OCI-LY7 (cell line): ENCODE results near the gene YLPM1. TPM values are rescaled to one million over a fixed set of nuclear protein-coding genes. Genes with fewer than 3 reads are reported as not detected.

Source experiments
- BruUV-seq: library from RNA; stranded (reverse); fragments of 400-500 nt; replicated peaks from 2 replicates; lab custom pipeline; 2021; lab: Mats Ljungman, UMichigan
- CTCF ChIA-PET: fragments of 300-600 bp; sonication (Branson Sonifier 250); formaldehyde crosslinking; loops from one replicate; lab custom pipeline; 2022; ENCODE audit warnings: antibody characterized with exemption; ENCODE audit not compliant: unreplicated experiment; lab: Charles Lee
- POLR2A ChIA-PET: fragments of 300-600 bp; sonication (Branson Sonifier 250); formaldehyde crosslinking; loops from one replicate; lab custom pipeline; 2022; ENCODE audit warnings: antibody characterized with exemption; lab: Charles Lee
- DNase-seq: peaks from one replicate; pipeline ENCODE4 v3.0.0-alpha.2; 2015; ENCODE audit warnings: low spot score
- H2AFZ ChIP-seq: fragments of 200-600 bp; sonication (generic), shearing (Covaris generic); 2 replicates; pipeline ENCODE4 v1.6.1; 2014; ENCODE audit warnings: mild to moderate bottlenecking, antibody characterized with exemption, low read length, moderate library complexity
- H3K27ac ChIP-seq: fragments of 200-600 bp; sonication (generic); 2 replicates; pipeline ENCODE4 v1.5.1; 2014; ENCODE audit warnings: mixed run types, low read depth, mild to moderate bottlenecking, moderate library complexity, low read length, inconsistent platforms; ENCODE audit not compliant: poor library complexity, severe bottlenecking
- H3K36me3 ChIP-seq: fragments of 200-600 bp; sonication (generic); 2 replicates; pipeline ENCODE4 v1.6.1; 2014; ENCODE audit warnings: mild to moderate bottlenecking, antibody characterized with exemption, low read length, moderate library complexity, mixed read lengths; ENCODE audit not compliant: insufficient read depth
- H3K4me1 ChIP-seq: fragments of 200-600 bp; sonication (generic); 2 replicates; pipeline ENCODE4 v1.5.1; 2014; ENCODE audit warnings: mild to moderate bottlenecking, low read length; ENCODE audit not compliant: insufficient read depth, poor library complexity, severe bottlenecking
- H3K4me2 ChIP-seq: fragments of 200-600 bp; sonication (generic); 2 replicates; pipeline ENCODE4 v1.6.1; 2014; ENCODE audit warnings: mild to moderate bottlenecking, low read length
- H3K4me3 ChIP-seq: fragments of 200-600 bp; sonication (generic); 2 replicates; pipeline ENCODE4 v1.5.1; 2014; ENCODE audit warnings: mild to moderate bottlenecking, low read depth, low read length; ENCODE audit not compliant: poor library complexity, severe bottlenecking
- H3K79me2 ChIP-seq: fragments of 200-600 bp; sonication (generic); 2 replicates; pipeline ENCODE4 v1.6.1; 2016; ENCODE audit warnings: low read depth, mild to moderate bottlenecking, low read length, moderate library complexity, mixed read lengths; ENCODE audit not compliant: insufficient read depth
- H3K9me2 ChIP-seq: fragments of 200-600 bp; sonication (generic); 2 replicates; pipeline ENCODE4 v1.6.1; 2016; ENCODE audit warnings: mild to moderate bottlenecking, low read length, mixed read lengths; ENCODE audit not compliant: insufficient read depth
- H3K9me3 ChIP-seq: fragments of 200-600 bp; sonication (generic); 2 replicates; pipeline ENCODE4 v1.6.1; 2014; ENCODE audit warnings: mild to moderate bottlenecking, mixed run types, low read length, mixed read lengths
- H4K20me1 ChIP-seq: fragments of 200-600 bp; sonication (generic); 2 replicates; pipeline ENCODE4 v1.6.1; 2014; ENCODE audit warnings: mild to moderate bottlenecking, antibody characterized with exemption, low read length, moderate library complexity, mixed read lengths; ENCODE audit not compliant: insufficient read depth
- CTCF ChIP-seq: fragments of 200-600 bp; sonication (generic); conservative IDR thresholded peaks from 2 replicates; pipeline ENCODE4 v1.5.1; 2014; ENCODE audit warnings: mild to moderate bottlenecking, antibody characterized with exemption, low read length, moderate library complexity, mixed read lengths
- EZH2phosphoT487 ChIP-seq: fragments of 200-600 bp; sonication (generic); IDR thresholded peaks from 2 replicates; pipeline ENCODE4 v1.6.1; 2018; ENCODE audit warnings: low read depth, borderline replicate concordance, mild to moderate bottlenecking, mixed run types, antibody characterized with exemption, low read length, moderate library complexity, mixed read lengths
- intact Hi-C: fragments of 100-400 bp; cut with micrococcal nuclease; formaldehyde crosslinking; loops from one replicate; pipeline ENCODE4 v1.10.0; 2022; ENCODE audit not compliant: unreplicated experiment
- total RNA-seq, 2 experiments: library from RNA; depleted of rRNA in 1 of 2; stranded (reverse); fragments of >200 nt in 1 of 2; shearing (Covaris generic) in 1 of 2; gene quantifications; 2 replicates each; pipeline ENCODE4 v1.2.3, GENCODE V29; 2014 to 2022

YLPM1 gene
- total RNA-seq, 2 experiments from 2014 or later = 45.2 to 101 TPM

GRCh38 chr14:74793506-74794155, 30.5 kb downstream of the YLPM1 start:
- Histone ChIP-seq H4K20me1 (no peaks in the 10 kb centered on the region), H3K4me2 (peak overlapping the region; percentile 42), H2AFZ (no peak overlapping the region), H3K4me1 (peaks cover 18% of the 10 kb centered on the region), H3K9me2 (no peaks in the 10 kb centered on the region), H3K79me2 (peaks cover 64% of the 10 kb centered on the region; the same call in 1 of the 2 replicates), H3K36me3 (peaks cover 76% of the 10 kb centered on the region), H3K27ac (no peak overlapping the region), H3K9me3 (no peaks in the 10 kb centered on the region), H3K4me3 (no peak overlapping the region)
- peak; percentile 16 for DNase-seq
- CTCF ChIA-PET = no interaction called here
- POLR2A ChIA-PET = interaction anchor here (1.2 kb wide), 1 partner anchor 109 kb away, joined by 3 read pairs; no protein-coding TSS in a partner anchor
- intact Hi-C loops = no loop called here
- TF ChIP-seq EZH2phosphoT487 = no peak
- peak; percentile 69 for TF ChIP-seq CTCF
- no TSS peak for BruUV-seq

DNA sequence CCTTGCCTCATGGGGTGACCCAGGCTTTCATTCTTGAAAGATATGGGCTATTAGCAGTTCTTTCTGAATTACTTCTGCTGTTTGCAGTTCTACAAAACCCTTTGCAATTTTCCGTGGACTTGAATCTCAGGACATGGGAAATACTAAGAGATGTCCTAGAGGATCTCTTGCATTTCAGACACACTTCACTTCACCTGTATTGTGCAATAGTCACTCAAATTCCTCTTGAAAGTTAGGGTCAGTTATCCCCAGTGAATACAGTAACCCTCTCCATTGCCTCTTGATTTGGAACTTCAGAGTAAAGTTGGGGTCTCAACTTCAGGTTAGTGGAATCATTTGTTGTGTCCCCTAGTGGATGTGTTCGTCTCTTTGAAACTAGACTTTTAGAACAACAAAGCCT, 31.8 kb downstream of the YLPM1 start:
- H3K79me2 ChIP-seq = peaks cover 58% of the 10 kb centered on the region; the same call in 1 of the 2 replicates
- no TSS peak for BruUV-seq
- H3K27ac ChIP-seq = no peak overlapping the region
- H3K4me3 ChIP-seq = no peak overlapping the region
- H2AFZ ChIP-seq = no peak overlapping the region
- H3K9me2 ChIP-seq = no peaks in the 10 kb centered on the region
- H4K20me1 ChIP-seq = no peaks in the 10 kb centered on the region
- DNase-seq = no peak
- peaks cover 18% of the 10 kb centered on the region for H3K4me1 ChIP-seq
- no peak overlapping the region for H3K4me2 ChIP-seq
- TF ChIP-seq EZH2phosphoT487 (no peak), CTCF (no peak)
- ChIA-PET CTCF (no interaction called here), POLR2A (no interaction called here)
- H3K36me3 ChIP-seq = peaks cover 78% of the 10 kb centered on the region
- H3K9me3 ChIP-seq = no peaks in the 10 kb centered on the region
- intact Hi-C loops = no loop called here

- Histone ChIP-seq H3K4me1 (no peaks in the 10 kb centered on the region), H3K4me3 (no peak overlapping the region), H2AFZ (no peak overlapping the region), H4K20me1 (no peaks in the 10 kb centered on the region), H3K9me3 (no peaks in the 10 kb centered on the region), H3K27ac (no peak overlapping the region), H3K36me3 (peaks cover 89% of the 10 kb centered on the region), H3K9me2 (no peaks in the 10 kb centered on the region), H3K79me2 (peaks cover 20% of the 10 kb centered on the region; the same call in 1 of the 2 replicates), H3K4me2 (no peak overlapping the region)
- no TSS peak for BruUV-seq
- no peak for DNase-seq
- CTCF ChIA-PET = no interaction called here
- intact Hi-C loops = no loop called here
- TF ChIP-seq EZH2phosphoT487 = no peak
- no peak for TF ChIP-seq CTCF
- POLR2A ChIA-PET = interaction anchor here (0.6 to 1.2 kb wide), 2 partner anchors 49 to 191 kb away, joined by 3 to 4 read pairs; no protein-coding TSS in a partner anchor
These were observed 36.6 kb downstream of the YLPM1 start for GRCh38 chr14:74799765-74800164.
